ENCODE measurements around the gene ASB10.

Gene ASB10, protein sequence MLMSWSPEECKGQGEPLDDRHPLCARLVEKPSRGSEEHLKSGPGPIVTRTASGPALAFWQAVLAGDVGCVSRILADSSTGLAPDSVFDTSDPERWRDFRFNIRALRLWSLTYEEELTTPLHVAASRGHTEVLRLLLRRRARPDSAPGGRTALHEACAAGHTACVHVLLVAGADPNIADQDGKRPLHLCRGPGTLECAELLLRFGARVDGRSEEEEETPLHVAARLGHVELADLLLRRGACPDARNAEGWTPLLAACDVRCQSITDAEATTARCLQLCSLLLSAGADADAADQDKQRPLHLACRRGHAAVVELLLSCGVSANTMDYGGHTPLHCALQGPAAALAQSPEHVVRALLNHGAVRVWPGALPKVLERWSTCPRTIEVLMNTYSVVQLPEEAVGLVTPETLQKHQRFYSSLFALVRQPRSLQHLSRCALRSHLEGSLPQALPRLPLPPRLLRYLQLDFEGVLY

DNA sequence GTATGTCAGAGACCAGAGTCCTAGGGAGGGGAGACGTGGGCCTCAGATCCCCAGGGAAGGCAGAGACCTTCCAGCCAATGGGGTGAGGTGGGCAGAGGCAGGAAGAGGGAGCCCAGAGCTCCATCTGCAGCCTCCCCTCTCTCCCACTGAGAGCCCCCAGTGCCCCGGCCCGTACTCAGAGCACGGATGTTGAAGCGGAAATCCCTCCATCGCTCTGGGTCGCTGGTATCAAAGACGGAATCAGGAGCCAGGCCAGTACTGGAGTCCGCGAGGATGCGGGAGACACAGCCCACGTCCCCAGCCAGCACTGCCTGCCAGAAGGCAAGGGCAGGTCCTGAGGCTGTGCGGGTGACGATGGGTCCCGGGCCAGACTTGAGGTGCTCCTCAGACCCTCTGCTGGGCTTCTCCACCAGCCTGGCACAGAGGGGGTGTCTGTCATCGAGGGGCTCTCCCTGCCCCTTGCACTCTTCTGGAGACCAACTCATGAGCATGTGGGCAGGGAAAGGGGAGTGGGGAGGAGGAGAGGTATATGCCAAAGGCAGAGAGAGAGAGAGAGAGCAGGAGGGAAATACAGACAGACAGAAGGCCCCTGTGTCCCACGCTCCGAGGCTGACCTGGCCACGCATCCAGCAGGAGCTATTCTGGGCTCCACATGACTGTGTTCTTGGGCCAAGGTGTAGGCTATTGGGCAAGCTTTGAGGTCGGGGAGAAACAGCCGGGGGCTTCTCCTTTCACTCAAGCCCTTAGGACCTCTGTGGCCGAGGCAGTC is at the start of gene ASB10:
Gene ASB10 (minus strand): TSS at position 611 of the 769 bp plus-strand sequence. CDS start 120 bp downstream, at position 491.
- no peak for DNase-seq

DNA sequence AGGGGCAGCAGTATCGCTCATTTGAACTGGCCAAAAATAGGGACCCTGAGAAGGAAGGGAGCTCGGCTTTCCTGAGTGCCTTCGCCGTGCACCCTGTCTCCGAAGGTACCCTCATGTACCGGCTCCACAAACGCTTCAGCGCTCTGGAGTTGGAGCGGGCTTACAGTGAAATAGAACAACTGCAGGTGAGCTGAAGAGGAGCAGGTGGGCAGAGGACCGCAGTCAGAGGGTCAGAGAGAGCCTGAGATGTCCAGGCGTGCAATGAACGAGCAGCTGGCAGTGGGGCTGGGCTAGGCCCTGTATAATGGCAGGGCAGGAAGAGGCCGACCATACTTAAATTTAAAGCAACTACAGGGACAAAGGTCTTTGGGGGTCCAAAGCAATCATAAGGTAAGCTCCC is 49.4 kb upstream of the ASB10 start:
- DNase-seq: no peak

DNA sequence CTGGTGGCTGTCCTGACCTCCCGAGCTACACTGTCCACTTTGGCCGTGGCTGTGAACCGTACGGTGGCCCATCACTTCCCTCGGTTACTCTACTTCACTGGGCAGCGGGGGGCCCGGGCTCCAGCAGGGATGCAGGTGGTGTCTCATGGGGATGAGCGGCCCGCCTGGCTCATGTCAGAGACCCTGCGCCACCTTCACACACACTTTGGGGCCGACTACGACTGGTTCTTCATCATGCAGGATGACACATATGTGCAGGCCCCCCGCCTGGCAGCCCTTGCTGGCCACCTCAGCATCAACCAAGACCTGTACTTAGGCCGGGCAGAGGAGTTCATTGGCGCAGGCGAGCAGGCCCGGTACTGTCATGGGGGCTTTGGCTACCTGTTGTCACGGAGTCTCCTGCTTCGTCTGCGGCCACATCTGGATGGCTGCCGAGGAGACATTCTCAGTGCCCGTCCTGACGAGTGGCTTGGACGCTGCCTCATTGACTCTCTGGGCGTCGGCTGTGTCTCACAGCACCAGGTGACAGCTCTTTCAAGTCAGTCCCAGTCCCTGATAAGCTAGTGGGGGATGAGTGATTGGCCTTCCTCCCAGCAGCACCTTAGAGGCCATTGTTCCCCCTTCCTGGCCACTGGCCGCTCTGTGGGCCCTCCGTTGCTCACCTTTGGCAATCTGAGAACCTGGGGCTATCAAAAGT is 48.2 kb upstream of the ASB10 start:
- no peak for DNase-seq

DNA sequence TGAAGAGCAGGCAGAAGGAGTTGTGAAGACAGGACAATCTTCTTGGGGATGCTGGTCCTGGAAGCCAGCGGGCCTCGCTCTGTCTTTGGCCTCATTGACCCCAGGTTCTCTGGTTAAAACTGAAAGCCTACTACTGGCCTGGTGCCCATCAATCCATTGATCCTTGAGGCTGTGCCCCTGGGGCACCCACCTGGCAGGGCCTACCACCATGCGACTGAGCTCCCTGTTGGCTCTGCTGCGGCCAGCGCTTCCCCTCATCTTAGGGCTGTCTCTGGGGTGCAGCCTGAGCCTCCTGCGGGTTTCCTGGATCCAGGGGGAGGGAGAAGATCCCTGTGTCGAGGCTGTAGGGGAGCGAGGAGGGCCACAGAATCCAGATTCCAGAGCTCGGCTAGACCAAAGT is 46.8 kb upstream of the ASB10 start:
- DNase-seq: no peak

DNA sequence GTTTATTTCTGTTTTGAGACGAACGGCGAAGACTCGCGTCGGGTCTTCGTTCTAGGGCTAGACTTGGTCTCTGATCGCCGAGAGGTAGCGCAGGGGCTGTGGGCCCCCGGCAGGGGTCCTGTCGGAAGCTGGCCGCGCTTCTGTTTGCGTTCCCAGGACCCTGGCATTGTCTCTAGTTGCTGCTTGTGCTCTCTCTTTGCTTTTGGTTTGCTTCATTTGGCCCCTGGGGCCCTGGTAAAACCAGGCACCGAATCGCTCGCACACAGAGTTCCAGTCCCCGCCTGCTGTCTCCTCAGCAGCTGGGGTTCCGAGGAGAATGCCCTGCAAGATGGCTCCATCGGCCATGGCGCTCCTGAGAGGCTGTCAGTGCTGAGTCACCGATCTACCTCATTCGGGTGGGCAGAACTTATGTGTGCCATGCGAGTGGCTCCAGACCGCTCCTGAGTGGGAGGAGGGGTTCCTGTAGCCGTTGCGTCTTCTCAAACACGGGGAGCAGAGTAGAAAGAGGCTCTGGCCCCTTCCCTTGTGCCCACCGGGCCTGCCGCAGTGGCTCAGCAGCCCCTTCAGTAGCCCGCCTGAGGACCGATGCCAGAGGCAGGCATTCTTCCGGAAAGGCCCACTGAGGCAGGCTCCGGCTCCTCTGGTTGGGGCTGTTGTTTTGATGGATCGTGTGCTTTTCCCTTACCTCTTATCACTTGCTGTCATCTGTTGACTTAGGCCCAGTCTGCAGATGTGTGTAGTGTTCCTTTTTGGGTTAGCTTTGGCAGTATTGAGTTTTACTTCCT is 46.1 kb upstream of the ASB10 start:
- peak; percentile 67 for DNase-seq

DNA sequence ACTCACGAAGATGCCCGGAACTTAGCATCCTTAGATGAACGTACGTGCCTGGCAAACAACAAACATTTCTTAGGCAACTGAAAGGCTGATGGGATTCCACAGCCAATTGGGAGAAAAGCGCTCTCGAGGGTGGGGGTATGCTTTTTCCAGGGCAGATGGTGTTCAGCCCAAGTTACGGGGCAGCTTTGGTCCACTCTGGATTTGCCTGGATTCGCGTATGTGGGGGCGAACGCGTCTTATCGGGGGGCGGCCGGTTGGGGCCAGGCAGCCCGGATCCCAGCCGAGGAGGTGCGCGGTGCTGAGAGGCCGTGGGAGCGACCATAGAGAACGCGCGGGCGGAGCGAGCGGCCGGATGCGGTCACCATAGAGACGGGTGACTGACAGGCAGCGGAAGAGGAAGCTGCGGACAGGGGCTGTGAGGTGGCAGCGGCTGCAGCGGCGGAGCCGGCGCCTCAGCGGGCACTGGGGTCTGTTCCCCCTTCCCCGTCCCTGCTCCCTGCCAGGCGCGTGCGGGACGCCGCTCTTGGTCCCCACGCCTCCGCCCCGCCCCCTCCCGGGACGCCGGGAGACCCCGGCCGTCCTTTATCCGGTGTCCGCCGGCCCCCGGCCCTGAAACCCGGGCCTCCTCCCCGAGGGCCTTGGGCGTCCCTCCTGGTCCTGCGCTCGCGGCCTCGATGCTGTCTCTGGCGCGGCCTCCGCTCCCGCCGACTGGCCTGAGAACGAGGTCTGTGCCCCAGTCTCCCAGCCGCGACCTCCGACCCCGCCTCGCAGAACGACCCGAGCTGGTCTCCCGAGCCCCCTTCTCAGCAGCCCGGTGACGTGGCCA is 45.3 kb upstream of the ASB10 start, which contains the start of gene CHPF2:
Gene CHPF2 (plus strand): TSS at position 393 of the 826 bp plus-strand sequence. CDS start 1,529 bp downstream, outside the sequence.
- peak; percentile 55 for DNase-seq

DNA sequence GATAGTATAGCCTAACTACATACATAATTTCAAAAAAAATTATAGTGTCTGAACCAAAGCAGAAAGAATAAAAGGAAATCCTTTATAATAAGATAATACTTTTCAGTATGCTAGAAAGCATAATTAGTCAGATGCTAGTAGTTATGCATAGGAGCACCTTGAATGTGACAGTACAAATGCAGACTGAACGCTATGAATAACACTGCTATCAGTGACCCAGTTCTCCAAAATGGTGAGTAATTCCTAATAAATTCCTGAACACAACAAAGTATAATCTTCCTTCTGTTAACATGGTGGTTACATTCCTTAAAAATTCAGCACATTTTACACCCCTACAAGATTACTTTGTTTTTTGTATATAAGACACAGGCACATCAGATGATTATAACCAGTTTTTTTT is 44.0 kb upstream of the ASB10 start:
- DNase-seq: no peak

DNA sequence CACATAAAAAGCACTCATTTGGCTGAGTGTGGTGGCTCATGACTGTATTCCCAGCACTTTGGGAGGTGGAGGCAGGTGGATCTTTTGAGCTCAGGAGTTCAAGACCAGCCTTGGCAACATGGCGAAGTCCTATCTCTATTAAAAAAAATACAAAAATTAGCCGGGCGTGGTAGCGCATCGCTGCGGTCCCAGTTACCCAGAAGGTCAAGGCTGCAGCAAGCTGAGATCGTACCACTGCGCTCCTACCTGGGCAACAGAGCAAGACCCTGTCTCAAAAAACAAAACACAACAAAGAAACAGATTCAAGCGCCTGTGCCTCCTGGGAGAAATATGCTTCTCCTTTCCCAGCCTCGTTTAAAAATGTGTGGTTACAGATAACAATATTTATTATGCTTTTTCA is 42.2 kb upstream of the ASB10 start:
- no peak for DNase-seq

DNA sequence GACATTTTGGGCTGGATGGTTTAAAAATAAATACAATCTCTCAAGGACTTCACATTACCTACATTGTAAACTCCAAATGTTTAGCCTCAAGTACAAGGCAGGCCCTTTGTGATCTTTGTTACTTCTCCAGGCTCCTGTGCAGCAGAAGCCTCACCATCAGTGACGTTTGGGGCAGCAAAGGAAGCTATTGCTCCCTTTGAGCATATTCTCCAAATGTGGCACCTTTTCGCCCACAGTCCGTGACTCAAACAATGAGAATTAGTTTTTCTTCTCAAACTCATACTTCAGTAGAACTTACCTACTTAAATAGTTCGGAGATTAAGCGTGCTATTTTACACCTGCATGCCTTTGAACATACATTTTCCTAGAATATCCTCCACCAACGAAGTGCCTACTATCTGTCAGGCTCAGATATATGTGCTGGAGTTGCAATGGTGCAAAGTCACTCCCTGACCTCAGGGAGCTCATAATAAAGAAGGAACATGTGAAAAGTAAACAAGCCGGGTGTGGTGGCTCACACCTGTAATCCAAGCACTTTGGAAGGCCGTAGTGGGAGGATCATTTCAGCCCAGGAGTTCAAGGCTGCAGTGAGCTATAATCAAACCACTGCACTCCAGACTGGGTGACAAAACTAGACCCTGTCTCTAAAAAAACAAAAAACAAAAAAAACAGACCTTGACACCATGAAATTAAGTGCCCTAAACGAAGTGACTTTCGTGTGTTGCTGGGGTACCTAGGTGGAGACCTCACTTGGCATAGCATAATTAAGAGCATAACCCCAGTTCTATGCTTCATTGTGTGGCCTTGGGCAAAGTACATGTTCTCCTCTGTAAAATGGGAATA is 41.2 kb upstream of the ASB10 start:
- DNase-seq: no peak

DNA sequence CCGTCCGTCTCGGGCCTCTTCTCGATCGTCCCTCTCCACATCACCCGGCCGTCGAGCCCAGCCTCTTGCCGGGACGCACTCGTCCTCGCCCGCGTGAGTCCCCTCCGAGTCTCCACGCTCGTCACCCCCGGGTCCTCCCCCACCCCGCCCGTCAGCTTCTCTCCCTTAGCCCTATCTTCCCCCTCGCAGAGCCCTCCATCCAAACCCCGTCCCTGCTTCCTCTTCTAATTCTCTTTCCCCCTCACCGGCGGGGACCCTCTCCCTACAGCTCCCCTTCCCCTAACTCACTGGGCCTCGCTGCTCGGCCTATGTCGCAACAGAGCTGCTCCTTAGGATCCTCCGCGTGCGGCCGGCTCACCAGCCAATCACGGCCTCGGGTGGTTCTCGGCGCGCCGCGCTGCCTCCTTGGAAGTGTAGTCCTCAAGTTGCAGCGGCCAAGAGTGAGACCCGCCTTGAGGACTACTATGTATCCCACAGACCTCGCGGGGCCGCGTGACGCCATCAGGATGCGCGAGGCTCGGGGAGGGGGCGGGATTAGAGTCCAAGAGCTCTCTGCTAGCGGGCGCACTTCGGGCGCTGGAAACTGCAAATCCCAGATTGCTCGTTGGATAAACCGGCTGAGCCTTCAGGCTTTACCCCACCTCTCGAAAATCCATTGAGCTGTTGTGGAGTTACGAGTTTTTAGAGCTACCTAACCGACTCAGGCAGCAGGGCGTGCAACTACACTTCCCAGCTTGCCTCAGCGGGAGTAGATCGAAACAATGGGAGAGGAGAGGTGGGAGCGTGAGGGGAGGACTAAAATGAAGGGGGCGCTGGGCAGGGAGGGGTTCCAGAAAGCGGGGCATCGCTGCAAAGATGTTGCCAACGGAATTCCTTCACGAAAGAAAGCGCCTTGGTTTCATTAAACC is 40.1 kb upstream of the ASB10 start, which contains the start of gene ABCF2:
Gene ABCF2 (minus strand): TSS at position 331 of the 908 bp plus-strand sequence. CDS start 747 bp downstream, outside the sequence.
- DNase-seq: peak; percentile 94

DNA sequence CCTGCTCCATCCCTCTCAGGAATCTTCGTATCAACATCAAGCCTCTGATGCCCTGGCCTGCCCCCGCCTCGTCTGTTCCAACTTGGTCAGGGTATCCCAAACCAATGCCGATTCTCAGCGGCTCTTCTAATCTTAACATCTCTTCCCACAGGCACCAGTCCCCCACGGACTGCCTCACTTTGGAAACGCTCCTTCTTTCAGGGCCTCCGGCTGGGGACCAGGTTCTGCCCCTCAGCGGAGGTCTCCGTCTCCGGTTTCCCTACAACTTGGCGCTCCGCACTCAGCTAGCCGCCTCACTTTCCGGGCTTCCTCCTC is 39.5 kb upstream of the ASB10 start:
- DNase-seq: no peak

DNA sequence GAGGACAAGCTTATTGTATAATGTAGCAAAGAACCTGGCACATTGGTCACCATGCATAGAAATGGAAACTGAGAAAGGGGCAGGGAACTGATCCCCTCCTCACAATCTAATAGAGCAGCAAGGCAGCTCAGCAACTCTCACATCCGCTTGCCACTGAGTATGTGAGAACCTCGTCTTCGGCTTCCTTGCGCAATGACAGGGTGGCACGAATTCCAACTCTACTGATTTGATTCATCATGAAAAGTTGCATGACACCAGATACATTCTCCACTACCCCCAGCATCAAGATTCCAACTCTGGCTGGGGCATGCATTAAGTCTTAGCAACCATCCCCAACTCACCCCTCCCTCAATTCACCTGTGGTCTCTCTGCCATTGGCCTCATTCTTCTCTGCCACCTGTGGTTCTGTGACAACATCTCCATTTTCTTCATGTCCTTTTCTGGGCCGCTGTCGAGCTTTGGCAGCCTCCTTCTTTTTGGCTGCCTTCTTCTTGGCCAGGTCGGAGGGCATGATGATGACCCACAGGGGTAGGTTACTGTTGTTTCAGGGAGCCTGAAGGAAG is 39.0 kb upstream of the ASB10 start:
- no peak for DNase-seq

DNA sequence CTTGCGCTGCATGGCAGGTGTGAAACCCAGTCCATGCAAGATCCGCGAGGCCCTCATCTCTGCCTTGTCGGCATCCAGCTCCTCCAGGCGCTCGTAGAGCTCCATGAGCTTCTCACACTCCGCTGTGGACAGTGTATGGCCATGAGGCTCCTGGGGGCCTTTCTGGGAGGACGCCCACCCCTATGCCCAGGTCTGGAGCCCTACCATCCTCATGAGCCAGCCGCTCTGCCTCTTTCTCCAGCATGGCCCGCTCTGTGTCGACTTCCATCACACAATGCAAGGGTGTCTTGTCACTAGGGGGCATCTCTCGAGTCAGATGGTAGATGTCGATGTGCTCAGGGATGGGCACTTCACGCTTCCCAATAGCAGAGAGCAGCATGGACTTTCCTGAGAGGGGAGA is 36.7 kb upstream of the ASB10 start:
- DNase-seq: no peak

DNA sequence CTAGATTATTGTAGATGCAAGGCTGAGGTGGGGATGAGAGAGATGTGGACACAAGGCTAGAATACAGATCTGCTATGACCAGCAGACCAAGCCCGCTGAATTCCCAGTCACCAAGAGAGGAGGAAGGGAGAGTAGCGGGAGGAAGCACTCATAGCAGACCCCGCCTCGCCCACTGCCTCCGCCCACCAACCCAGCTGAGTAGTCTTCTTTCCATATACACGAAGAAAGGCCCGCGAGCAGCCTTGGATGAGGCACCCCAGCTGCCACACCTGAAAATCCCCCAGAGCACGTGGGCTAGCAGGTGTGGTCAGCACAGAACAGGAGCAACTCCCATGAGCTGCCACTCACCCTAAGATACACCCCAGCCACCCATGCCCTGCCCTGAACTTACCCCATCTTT is 31.1 kb upstream of the ASB10 start:
- no peak for DNase-seq

DNA sequence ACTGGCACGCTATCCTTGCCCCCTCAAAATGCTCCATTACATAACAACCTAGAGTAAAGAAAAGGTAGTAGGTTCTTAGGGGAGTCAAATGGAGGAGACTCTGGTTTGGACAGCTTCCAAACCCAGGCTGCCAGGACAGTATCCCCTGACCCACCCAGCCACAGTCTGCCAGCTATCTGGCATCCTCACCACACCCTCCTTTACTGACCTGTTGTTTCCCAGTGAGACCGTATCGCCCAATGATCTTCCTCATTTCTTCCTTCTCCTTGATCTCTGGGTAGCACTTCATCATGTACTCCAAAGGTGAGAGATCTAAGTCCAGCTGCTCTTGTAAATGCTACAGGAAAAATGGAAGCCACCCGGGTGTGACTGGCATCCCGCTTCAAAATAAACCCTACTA is 28.3 kb upstream of the ASB10 start:
- no peak for DNase-seq

DNA sequence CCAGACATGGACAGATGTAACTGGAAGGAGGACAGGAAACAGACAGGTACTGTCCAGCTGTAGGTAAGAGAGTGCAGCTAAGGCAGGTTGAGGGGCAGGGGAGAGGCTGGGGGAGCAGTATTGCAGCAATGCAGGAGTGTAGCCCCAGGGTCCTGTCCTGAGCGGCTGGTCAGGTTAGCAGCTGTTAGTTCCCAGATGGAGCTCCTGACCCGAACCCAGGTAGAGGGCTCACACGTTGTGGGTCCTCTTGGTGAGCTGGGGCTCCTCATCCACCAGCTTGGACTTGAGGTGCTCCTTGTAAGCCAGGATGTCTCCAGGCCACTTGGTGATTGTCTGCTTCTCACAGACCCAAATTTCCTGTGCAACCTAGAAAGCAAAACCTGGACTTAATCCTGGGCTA is 26.8 kb upstream of the ASB10 start:
- DNase-seq: no peak

DNA sequence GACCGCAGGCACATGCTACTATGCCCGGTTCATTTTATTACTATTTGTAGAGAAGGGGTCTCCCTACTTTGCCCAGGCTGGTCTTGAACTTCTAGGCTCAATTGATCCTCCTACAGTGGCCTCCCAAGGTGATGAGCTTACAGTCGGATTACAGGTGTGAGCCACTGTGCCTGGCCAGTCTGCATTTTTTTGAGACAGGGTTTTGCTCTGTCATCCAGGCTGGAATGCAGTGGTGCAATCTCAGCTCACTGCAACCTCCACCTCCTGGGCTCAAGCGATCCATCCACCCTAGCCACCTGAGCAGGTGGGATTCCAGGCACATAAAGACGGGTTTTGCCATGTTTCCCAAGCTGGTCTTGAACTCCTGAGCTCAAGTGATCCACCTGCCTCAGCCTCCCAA is 25.6 kb upstream of the ASB10 start:
- no peak for DNase-seq

DNA sequence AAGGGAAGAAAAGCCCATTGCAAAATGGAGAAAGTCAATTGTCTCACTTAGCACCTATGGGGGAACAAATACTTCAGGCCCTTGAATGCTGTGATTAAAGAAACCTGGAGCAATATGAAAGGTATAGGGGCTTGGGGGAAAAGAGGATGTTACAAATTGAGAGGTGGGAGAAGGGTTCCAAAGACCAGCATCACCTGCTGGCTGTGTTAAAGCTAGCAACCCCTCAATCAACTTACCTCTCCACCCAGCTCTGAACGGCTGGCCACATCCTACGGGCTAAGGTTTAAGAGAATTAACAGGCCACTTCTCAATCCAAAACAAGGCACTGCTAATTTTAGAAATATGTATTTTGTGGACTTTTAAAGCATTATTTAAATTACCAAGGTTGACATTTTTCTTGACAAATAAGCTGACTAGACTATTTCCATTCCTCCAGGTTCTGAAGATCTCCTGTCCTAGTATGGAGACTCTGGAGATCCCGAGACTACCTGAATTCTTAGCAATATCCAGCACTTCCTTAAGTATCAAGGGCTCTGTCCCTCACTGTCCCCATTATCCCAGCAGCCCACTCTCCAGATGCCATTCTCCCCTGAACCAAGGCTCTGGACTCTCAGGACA is 24.2 kb upstream of the ASB10 start:
- no peak for DNase-seq
